BLaER1 treated with 17β-estradiol and CSF1 and Interleukin-3, amounts not matched to agents 10 nM and 100 nM (cell line): ENCODE results near the gene SLC39A3.

Experiments
- H3K27ac ChIP-seq, 11 experiments: shearing (Covaris generic); formaldehyde crosslinking; 2 replicates each; pipeline ENCODE4 v1.8.1; 2022
- H3K27me3 ChIP-seq, 11 experiments: shearing (Covaris generic); formaldehyde crosslinking; 2 replicates each; pipeline ENCODE4 v1.8.1; 2022
- H3K36me3 ChIP-seq, 11 experiments: shearing (Covaris generic); formaldehyde crosslinking; 2 replicates each; pipeline ENCODE4 v1.8.1; 2022
- H3K4me1 ChIP-seq, 10 experiments: shearing (Covaris generic); formaldehyde crosslinking; 2 replicates each; pipeline ENCODE4 v1.8.1; 2022
- H3K4me2 ChIP-seq, 11 experiments: shearing (Covaris generic); formaldehyde crosslinking; 2 replicates each; pipeline ENCODE4 v1.8.1; 2022
- H3K4me3 ChIP-seq, 10 experiments: shearing (Covaris generic); formaldehyde crosslinking; 2 replicates each; pipeline ENCODE4 v1.8.1; 2022
- H3K9ac ChIP-seq, 11 experiments: shearing (Covaris generic); formaldehyde crosslinking; 2 replicates each; pipeline ENCODE4 v1.8.1; 2022
- H3K9me3 ChIP-seq, 11 experiments: shearing (Covaris generic); formaldehyde crosslinking; replicated peaks in 1 of 11; 2 replicates each; pipeline ENCODE4 v1.8.1; 2022
- H4K20me1 ChIP-seq, 11 experiments: shearing (Covaris generic); formaldehyde crosslinking; 2 replicates each; pipeline ENCODE4 v1.8.1; 2022
- Cebpa-rat ChIP-seq, 11 experiments: shearing (Covaris generic); IDR thresholded peaks; 2 replicates each; pipeline ENCODE4 v1.8.1; 2022

SLC39A3 gene

DNA sequence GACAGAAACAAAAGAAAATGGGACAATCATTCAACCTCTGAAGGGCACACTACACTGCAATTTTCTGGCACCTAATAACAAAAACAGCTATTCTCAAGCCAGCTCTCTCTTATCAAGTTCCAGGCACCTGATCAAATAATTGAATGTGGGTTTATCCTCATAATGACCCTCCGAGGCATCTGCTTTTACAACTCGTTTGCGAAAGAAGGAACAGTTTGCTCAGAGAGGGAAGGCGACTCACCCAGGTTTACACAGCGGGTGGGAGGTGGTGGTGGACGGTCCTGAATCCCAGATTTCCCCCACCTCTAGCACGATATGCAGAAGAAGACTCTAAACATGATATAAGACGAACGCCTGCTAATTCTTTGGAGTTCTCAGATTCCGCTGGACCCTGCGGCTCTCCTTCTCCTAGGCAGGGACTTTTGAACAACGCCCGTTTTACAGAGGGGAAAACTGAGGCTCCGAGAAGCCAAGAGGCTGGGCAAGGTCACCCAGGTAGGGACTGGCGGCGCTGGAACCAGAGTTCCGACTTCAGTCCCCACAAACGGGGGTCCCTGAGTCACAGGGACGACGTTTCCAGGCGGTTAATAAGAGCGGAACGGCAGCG, 42.6 kb upstream of the SLC39A3 start:
- no peak for TF ChIP-seq Cebpa-rat (IDR thresholded peaks at IDR 0.05)
- Histone ChIP-seq H3K27me3 (no peaks in the 10 kb centered on the region), H3K9ac (peak overlapping the region; percentile 92 to 100 (median 97)), H4K20me1 (peaks cover 41 to 70% (median 58%) of the 10 kb centered on the region in 11 experiments; a peak in 21 of 22 replicates), H3K36me3 (peaks cover 1 to 48% (median 37%) of the 10 kb centered on the region in 11 experiments; a peak in 21 of 22 replicates), H3K4me1 (peaks cover 63 to 83% (median 76%) of the 10 kb centered on the region in 10 experiments), H3K4me3 (peak overlapping the region; percentile 86 to 100 (median 98)), H3K9me3 (no peaks in the 10 kb centered on the region), H3K4me2 (peak overlapping the region; percentile 88 to 98 (median 95)), H3K27ac (peak overlapping the region; percentile 92 to 99 (median 95))

DNA sequence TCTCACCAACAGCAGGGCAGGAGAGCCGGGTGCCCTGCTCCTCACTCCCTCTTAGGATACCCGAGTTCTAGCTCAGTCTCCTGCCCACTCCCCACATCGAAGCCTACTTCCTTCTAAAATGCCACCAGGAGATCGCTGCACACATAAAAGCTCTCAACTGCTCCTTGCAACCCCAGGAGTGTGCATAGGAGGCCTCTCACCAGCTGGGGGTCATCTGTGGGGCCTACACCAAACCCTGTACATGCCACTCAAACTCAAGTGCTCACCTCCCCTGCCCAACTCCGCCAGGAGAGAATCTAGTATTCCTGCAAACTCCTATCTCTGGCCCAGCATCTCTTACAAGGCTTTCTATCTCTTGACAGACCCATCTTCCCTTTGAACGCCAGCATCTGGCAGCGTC, 40.5 kb upstream of the SLC39A3 start:
- no peaks in the 10 kb centered on the region for H3K9me3 ChIP-seq
- peaks cover 8 to 52% (median 46%) of the 10 kb centered on the region in 11 experiments; a peak in 21 of 22 replicates for H3K36me3 ChIP-seq
- H3K27me3 ChIP-seq = no peaks in the 10 kb centered on the region
- H3K4me3 ChIP-seq = peak overlapping the region in 3 of 10 experiments; percentile 2 to 4 (median 2); a peak in 1 of 20 replicates
- no peak for TF ChIP-seq Cebpa-rat (IDR thresholded peaks at IDR 0.05)
- peaks cover 69 to 87% (median 83%) of the 10 kb centered on the region in 10 experiments for H3K4me1 ChIP-seq
- H3K4me2 ChIP-seq = peak overlapping the region; percentile 88 to 98 (median 95)
- H3K27ac ChIP-seq = peak overlapping the region in 5 of 11 experiments; percentile 6 to 94 (median 25); a peak in 7 of 22 replicates
- peaks cover 43 to 76% (median 71%) of the 10 kb centered on the region in 11 experiments; a peak in 21 of 22 replicates for H4K20me1 ChIP-seq
- H3K9ac ChIP-seq = peak overlapping the region; percentile 23 to 99 (median 96); a peak in 17 of 22 replicates

DNA sequence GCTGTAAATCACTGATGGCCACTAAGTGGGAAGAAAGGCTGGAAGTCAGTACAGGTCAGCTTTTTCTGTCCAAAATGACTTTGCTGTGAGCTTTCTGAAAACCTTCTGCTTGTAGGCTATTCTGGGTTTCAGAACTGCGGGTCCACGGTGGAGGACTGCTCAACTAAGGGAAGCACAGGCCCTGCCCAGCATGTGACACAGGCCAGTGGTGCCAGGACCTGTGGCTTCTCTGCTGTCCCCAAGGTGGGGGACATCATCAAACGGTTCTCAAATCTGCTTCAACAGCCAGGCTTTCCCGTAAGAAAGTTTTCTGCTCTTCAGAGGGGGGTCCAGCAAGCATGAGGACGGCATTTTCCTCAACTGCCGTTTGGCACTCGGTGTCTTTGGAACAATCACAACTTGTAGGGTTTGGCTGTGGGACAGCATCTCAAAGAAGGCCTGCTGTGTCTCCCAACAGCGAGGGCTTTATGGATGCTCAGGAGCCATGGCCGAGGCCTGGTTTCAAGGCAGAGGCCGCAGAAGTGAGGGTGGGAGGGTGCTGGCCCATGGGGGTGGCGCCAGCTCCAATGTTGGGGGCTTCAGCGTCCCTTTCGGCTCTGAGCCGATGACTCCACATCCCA, 39.4 kb upstream of the SLC39A3 start:
- peak overlapping the region in 10 of 11 experiments; percentile 8 to 94 (median 31); a peak in 13 of 22 replicates for H3K27ac ChIP-seq
- H3K4me2 ChIP-seq = peak overlapping the region; percentile 28 to 98 (median 95); a peak in 20 of 22 replicates
- peaks cover 72 to 90% (median 85%) of the 10 kb centered on the region in 10 experiments for H3K4me1 ChIP-seq
- H3K4me3 ChIP-seq = no peak overlapping the region; a peak in 2 of 20 replicates
- H3K9ac ChIP-seq = peak overlapping the region; percentile 17 to 99 (median 60); a peak in 18 of 22 replicates
- TF ChIP-seq Cebpa-rat (IDR thresholded peaks at IDR 0.05) = no peak
- peaks cover 54 to 87% (median 81%) of the 10 kb centered on the region in 11 experiments; a peak in 21 of 22 replicates for H4K20me1 ChIP-seq
- H3K9me3 ChIP-seq = no peaks in the 10 kb centered on the region
- H3K36me3 ChIP-seq = peaks cover 8 to 57% (median 50%) of the 10 kb centered on the region in 11 experiments; a peak in 21 of 22 replicates
- H3K27me3 ChIP-seq = no peaks in the 10 kb centered on the region

DNA sequence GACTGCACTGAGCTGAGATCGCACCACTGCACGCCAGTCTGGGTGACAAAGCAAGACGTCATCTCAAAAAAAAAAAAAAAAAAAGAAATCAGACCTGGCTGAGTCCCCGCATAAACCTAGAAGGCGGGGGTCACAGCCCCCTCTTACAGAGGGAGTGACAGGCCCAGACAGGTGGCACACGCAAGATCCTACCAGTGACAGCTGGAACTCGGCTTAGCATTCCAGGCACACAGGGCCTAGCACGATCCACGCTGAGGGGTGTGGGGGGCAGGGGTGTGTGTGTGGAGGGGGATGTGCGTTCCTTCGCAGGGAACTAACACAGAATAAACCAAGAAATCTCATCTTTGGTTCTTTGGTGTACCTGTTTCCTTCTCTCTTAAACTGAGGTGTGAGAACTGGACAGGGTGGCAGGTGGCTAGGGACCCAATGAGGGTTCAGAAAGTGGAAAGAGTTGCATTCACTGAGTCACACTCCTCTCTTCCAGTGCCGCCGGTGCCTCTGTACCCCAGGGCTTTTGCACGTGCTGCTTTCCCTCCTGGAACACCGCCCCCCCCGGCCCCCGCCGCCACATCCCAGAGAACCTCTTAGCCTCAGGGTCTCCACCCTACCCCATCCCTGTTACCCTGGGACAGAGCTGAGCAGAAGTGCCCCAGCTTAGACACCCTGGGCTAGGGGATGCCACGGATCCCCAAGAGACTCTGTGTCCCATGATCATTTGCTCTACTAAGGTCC, 38.3 kb upstream of the SLC39A3 start:
- Histone ChIP-seq H3K27ac (peak overlapping the region in 9 of 11 experiments; percentile 13 to 99 (median 37); a peak in 10 of 22 replicates), H3K9me3 (no peaks in the 10 kb centered on the region), H4K20me1 (peaks cover 60 to 91% (median 85%) of the 10 kb centered on the region in 11 experiments; a peak in 21 of 22 replicates), H3K36me3 (peaks cover 8 to 63% (median 50%) of the 10 kb centered on the region in 11 experiments; a peak in 21 of 22 replicates), H3K9ac (peak overlapping the region in 9 of 11 experiments; percentile 17 to 99 (median 69); a peak in 14 of 22 replicates), H3K4me1 (peaks cover 70 to 86% (median 81%) of the 10 kb centered on the region in 10 experiments), H3K4me3 (no peak overlapping the region), H3K4me2 (peak overlapping the region in 9 of 11 experiments; percentile 90 to 98 (median 96); a peak in 16 of 22 replicates), H3K27me3 (no peaks in the 10 kb centered on the region)
- TF ChIP-seq Cebpa-rat (IDR thresholded peaks at IDR 0.05) = no peak

DNA sequence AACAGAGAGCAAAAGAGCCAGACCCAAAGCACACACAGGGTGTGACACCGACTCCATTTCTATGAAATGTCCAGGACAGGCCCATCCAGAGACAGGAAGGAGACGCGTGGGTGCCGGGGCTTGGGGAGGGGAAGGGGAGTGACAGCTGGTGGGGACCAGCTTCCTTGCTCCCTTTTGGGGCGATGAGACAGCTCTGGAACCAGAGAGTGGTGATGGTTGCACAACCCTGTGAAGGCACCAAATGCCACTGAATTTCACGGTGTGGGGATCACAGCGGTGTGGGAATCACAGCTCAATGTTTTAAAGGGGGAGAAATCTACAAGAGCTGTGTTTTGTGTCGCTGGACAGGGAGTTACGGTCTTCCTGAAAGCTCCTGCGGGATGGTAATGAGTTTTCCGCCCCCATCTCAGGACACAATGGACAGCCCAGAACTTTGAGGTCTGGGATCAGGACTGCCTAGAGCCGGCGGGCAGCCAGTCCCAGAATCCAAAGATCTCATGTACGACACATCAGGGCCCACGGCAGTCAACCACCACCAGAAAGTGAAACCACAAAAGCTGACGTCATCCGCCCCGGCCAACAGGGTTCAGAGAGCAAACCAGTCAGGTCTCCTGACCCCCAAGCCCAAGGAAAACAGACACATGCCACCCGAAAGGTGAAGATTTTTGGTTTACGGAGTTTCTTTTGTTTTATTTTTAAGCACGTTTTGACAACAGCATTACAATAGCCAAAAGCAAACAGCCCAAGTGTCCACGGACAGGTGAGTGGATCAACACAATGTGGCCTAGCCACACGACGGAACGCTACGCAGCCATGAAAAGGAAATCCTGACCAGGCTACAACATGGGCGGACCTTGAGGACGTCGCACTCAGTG, 36.0 kb upstream of the SLC39A3 start:
- peak in 9 of 11 experiments; percentile 30 to 93 (median 68); a peak in 13 of 22 replicates for TF ChIP-seq Cebpa-rat (IDR thresholded peaks at IDR 0.05)
- Histone ChIP-seq H3K4me3 (peak overlapping the region in 9 of 10 experiments; percentile 38 to 59 (median 46); a peak in 19 of 20 replicates), H4K20me1 (peaks cover 65 to 91% (median 87%) of the 10 kb centered on the region in 11 experiments; a peak in 21 of 22 replicates), H3K4me1 (peaks cover 73 to 90% (median 84%) of the 10 kb centered on the region in 10 experiments), H3K27ac (peak overlapping the region; percentile 73 to 99 (median 85)), H3K27me3 (no peaks in the 10 kb centered on the region), H3K9me3 (no peaks in the 10 kb centered on the region), H3K9ac (peak overlapping the region; percentile 73 to 86 (median 78)), H3K4me2 (peak overlapping the region; percentile 81 to 97 (median 91)), H3K36me3 (peaks cover 8 to 68% (median 50%) of the 10 kb centered on the region in 11 experiments; a peak in 21 of 22 replicates)

DNA sequence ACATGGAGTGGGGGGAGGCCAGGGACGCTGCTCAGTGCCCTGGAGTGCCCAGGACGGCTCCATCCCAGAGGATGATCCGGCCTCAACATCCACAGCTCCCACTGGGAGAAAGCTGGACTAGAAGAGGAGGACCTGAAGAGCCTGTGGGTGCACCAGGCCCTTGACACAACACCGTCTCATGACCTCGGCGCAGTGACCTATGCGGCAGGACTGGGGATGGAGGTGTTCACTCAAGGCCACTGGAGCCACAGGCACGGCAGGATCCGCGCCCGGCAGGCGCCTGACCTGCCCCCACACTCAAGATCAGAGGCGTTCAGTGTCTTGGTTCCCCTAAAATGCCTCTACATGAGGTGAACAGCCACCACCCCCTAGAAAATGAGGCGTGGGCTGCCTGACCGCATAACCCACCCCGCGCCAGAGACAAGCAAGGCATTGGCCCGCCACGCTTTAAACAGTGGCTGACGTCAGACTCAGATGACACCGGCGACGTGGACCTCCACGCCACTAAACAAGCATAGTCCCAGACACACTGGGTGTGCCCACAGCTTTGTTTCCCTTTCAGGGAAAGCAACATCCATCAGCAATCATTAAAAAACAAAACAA, 35.2 kb upstream of the SLC39A3 start:
- Histone ChIP-seq H3K4me2 (peak overlapping the region; percentile 81 to 97 (median 91)), H3K36me3 (peaks cover 8 to 61% (median 48%) of the 10 kb centered on the region in 11 experiments; a peak in 21 of 22 replicates), H3K9me3 (no peaks in the 10 kb centered on the region), H3K27me3 (no peaks in the 10 kb centered on the region), H4K20me1 (peaks cover 65 to 91% (median 87%) of the 10 kb centered on the region in 11 experiments; a peak in 21 of 22 replicates), H3K4me1 (peaks cover 73 to 90% (median 84%) of the 10 kb centered on the region in 10 experiments), H3K27ac (peak overlapping the region; percentile 73 to 99 (median 85)), H3K9ac (peak overlapping the region; percentile 73 to 86 (median 78)), H3K4me3 (peak overlapping the region in 9 of 10 experiments; percentile 38 to 59 (median 46); a peak in 18 of 20 replicates)
- TF ChIP-seq Cebpa-rat (IDR thresholded peaks at IDR 0.05) = no peak

DNA sequence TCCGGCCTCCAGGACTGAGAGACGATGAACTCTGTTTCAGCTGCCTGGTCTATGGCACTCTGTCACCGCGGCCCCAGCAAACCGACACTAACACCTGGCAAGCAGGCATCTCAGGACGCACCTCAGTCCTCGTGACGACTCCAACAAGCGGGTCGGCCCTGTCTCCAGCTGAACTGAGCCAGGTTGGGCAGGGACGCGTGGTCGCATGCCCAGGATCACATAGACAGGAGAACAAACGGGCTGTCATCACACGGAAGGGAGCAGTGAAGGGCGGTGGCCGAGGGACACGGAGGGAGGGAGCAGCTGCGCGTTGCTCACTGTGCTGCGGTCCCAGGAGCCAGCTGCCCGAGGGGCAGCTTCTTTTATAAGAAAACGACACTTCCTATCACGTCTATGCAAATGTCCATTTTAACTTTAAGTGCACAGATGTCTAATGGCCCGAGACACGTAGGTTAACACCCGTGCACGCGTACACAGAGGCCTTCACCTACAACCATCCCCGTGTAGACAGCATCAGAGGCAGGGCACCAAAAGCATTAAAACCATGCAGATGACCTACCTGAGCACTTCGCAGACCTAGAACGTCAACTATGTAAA, 34.4 kb upstream of the SLC39A3 start:
- TF ChIP-seq Cebpa-rat (IDR thresholded peaks at IDR 0.05) = no peak
- Histone ChIP-seq H4K20me1 (peaks cover 64 to 90% (median 85%) of the 10 kb centered on the region in 11 experiments), H3K9me3 (no peaks in the 10 kb centered on the region), H3K9ac (peak overlapping the region in 10 of 11 experiments; percentile 73 to 86 (median 80); a peak in 19 of 22 replicates), H3K27me3 (no peaks in the 10 kb centered on the region), H3K4me3 (peak overlapping the region in 1 of 10 experiments; percentile 44; a peak in 1 of 20 replicates), H3K27ac (peak overlapping the region in 10 of 11 experiments; percentile 81 to 99 (median 88); a peak in 19 of 22 replicates), H3K36me3 (peaks cover 9 to 55% (median 44%) of the 10 kb centered on the region in 11 experiments), H3K4me1 (peaks cover 73 to 90% (median 84%) of the 10 kb centered on the region in 10 experiments), H3K4me2 (peak overlapping the region; percentile 81 to 97 (median 91))
